ENCODE results near the gene SNX8. TPM values are rescaled to one million over a fixed set of nuclear protein-coding genes. Genes with fewer than 3 reads are reported as not detected.
"Not testable (repeated sequence)": the region's sequence is repeated elsewhere in the genome, so short reads cannot be mapped to it uniquely, and the experiment has no call there.

Gene SNX8
- total and polyA plus RNA-seq, 4 donors = 24.6 to 54.6 (median 45.8) TPM

- H3K4me3 ChIP-seq = no peak overlapping the region
- H3K27ac ChIP-seq (ENCODE audit: low read depth in 1 of 2, low read length in 1 of 2) = no peak overlapping the region
- whole genome bisulfite sequencing, 2 donors = 92 to 94% methylated on average over 9 of the region's 9 CpGs
- no peaks in the 10 kb centered on the region for H3K36me3 ChIP-seq (ENCODE audit: control insufficient read depth in 4 of 4, insufficient read depth in 4 of 4, low read length in 4 of 4)
- no peak overlapping the region for H3K9ac ChIP-seq (ENCODE audit: insufficient read depth in 1 of 2, low read length in 2 of 2)
- H3K9me3 ChIP-seq (ENCODE audit: control insufficient read depth in 4 of 4, insufficient read depth in 3 of 4, low read length in 3 of 4) = no peaks in the 10 kb centered on the region
- TF ChIP-seq, protein P1, sequence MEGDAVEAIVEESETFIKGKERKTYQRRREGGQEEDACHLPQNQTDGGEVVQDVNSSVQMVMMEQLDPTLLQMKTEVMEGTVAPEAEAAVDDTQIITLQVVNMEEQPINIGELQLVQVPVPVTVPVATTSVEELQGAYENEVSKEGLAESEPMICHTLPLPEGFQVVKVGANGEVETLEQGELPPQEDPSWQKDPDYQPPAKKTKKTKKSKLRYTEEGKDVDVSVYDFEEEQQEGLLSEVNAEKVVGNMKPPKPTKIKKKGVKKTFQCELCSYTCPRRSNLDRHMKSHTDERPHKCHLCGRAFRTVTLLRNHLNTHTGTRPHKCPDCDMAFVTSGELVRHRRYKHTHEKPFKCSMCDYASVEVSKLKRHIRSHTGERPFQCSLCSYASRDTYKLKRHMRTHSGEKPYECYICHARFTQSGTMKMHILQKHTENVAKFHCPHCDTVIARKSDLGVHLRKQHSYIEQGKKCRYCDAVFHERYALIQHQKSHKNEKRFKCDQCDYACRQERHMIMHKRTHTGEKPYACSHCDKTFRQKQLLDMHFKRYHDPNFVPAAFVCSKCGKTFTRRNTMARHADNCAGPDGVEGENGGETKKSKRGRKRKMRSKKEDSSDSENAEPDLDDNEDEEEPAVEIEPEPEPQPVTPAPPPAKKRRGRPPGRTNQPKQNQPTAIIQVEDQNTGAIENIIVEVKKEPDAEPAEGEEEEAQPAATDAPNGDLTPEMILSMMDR (IDR thresholded peaks at IDR 0.05; ENCODE audit: control extremely low read depth, extremely low read depth) = no peak
- DNase-seq (no peak), ATAC-seq (ENCODE audit: insufficient read depth, low FRiP score) (no peak)
- no peaks in the 10 kb centered on the region for H3K27me3 ChIP-seq (ENCODE audit: control insufficient read depth in 3 of 3, insufficient read depth in 3 of 3, low read length in 2 of 3)
- peaks cover 0 to 8% (median 0%) of the 10 kb centered on the region in 5 donors for H3K4me1 ChIP-seq (ENCODE audit: control insufficient read depth in 5 of 5, insufficient read depth in 5 of 5, low read length in 5 of 5)
Observed at GRCh38 chr7:2350055-2350454, 35.8 kb upstream of the SNX8 start.

- H3K36me3 ChIP-seq (ENCODE audit: control insufficient read depth in 4 of 4, insufficient read depth in 4 of 4, low read length in 4 of 4); H3K4me1 ChIP-seq (ENCODE audit: control insufficient read depth in 5 of 5, insufficient read depth in 5 of 5, low read length in 5 of 5); H3K4me3 ChIP-seq; H3K9ac ChIP-seq (ENCODE audit: insufficient read depth in 1 of 2, low read length in 2 of 2); ATAC-seq (ENCODE audit: insufficient read depth, low FRiP score); H3K9me3 ChIP-seq (ENCODE audit: control insufficient read depth in 4 of 4, insufficient read depth in 3 of 4, low read length in 3 of 4); H3K27me3 ChIP-seq (ENCODE audit: control insufficient read depth in 3 of 3, insufficient read depth in 3 of 3, low read length in 2 of 3); H3K27ac ChIP-seq (ENCODE audit: low read depth in 1 of 2, low read length in 1 of 2); DNase-seq: not testable (repeated sequence)
- 80 to 84% methylated on average over 15 of the region's 15 CpGs for WGBS, 2 donors
Observed at GRCh38 chr7:2347351-2348063, 33.3 kb upstream of the SNX8 start.

GRCh38 chr7:2336626-2337299 is 22.5 kb upstream of the SNX8 start:
- DNase-seq (no peak), ATAC-seq (ENCODE audit: insufficient read depth, low FRiP score) (no peak)
- H3K27ac ChIP-seq (ENCODE audit: low read depth in 1 of 2, low read length in 1 of 2) = no peak overlapping the region
- 94 to 95% methylated on average over 20 of the region's 20 CpGs for WGBS, 2 donors
- H3K36me3 ChIP-seq (ENCODE audit: control insufficient read depth in 4 of 4, insufficient read depth in 4 of 4, low read length in 4 of 4) = peaks cover 0 to 4% (median 0%) of the 10 kb centered on the region in 4 donors
- no peaks in the 10 kb centered on the region for H3K9me3 ChIP-seq (ENCODE audit: control insufficient read depth in 4 of 4, insufficient read depth in 3 of 4, low read length in 3 of 4)
- no peaks in the 10 kb centered on the region for H3K27me3 ChIP-seq (ENCODE audit: control insufficient read depth in 3 of 3, insufficient read depth in 3 of 3, low read length in 2 of 3)
- H3K4me3 ChIP-seq = no peak overlapping the region
- TF ChIP-seq, protein P1 (IDR thresholded peaks at IDR 0.05; ENCODE audit: control extremely low read depth, extremely low read depth) = no peak
- H3K4me1 ChIP-seq (ENCODE audit: control insufficient read depth in 5 of 5, insufficient read depth in 5 of 5, low read length in 5 of 5) = no peaks in the 10 kb centered on the region
- no peak overlapping the region for H3K9ac ChIP-seq (ENCODE audit: insufficient read depth in 1 of 2, low read length in 2 of 2)

DNA sequence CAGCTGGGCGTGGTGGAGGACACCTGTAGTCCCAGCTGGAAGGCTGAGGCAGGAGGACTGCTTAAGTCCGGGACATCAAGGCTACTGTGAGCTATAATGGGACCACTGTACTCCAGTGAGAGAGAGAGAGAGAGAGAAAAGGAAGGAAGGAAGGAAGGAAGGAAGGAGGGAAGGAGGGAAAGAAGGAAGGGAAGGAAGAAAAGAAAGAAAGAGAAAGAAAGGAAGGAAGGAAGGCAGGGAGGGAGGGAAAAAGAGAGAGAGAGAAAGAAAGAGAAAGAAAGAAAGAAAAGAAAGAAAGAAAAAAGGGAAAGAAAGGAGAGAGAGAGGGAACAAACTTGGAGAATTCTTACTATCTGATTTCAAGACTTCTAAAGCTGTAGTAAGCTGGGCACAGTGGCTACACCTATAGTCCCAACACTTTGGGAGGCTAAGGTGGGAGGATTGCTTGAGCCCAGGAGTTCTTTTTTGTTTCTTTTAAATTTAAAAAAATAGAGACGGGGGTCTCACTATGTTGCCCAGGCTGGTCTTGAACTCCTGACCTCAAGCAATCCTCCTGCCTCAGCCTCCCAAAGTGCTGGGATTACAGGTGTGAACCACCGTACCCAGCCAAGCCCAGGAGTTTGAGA is 18.5 kb upstream of the SNX8 start:
- not testable (repeated sequence) for H3K4me1 ChIP-seq (ENCODE audit: control insufficient read depth in 5 of 5, insufficient read depth in 5 of 5, low read length in 5 of 5); H3K9ac ChIP-seq (ENCODE audit: insufficient read depth in 1 of 2, low read length in 2 of 2); H3K36me3 ChIP-seq (ENCODE audit: control insufficient read depth in 4 of 4, insufficient read depth in 4 of 4, low read length in 4 of 4); H3K27ac ChIP-seq (ENCODE audit: low read depth in 1 of 2, low read length in 1 of 2); H3K9me3 ChIP-seq (ENCODE audit: control insufficient read depth in 4 of 4, insufficient read depth in 3 of 4, low read length in 3 of 4); DNase-seq; H3K4me3 ChIP-seq; H3K27me3 ChIP-seq (ENCODE audit: control insufficient read depth in 3 of 3, insufficient read depth in 3 of 3, low read length in 2 of 3); ATAC-seq (ENCODE audit: insufficient read depth, low FRiP score)
- 93 to 94% methylated on average over 4 of the region's 4 CpGs for WGBS, 2 donors

All from lung (tissue), 12 donors.